Progenitor cell of endocrine pancreas (in vitro differentiated cells): ENCODE results near the gene FCAMR. TPM values are rescaled to one million over a fixed set of nuclear protein-coding genes. Genes with fewer than 3 reads are reported as not detected.

Source experiments
- DNase-seq: peaks from one replicate; pipeline ENCODE4 v3.0.0; 2021; ENCODE audit warnings: low spot score; ENCODE audit not compliant: unreplicated experiment
- H3K27ac Mint-ChIP-seq: 2 replicates; pipeline ENCODE4 v1.8.0; 2021; ENCODE audit warnings: mild to moderate bottlenecking, moderate library complexity, mixed read lengths
- H3K27me3 Mint-ChIP-seq: 2 replicates; pipeline ENCODE4 v1.8.0; 2021; ENCODE audit warnings: mixed read lengths
- H3K36me3 Mint-ChIP-seq: 2 replicates; pipeline ENCODE4 v1.8.0; 2022; ENCODE audit warnings: mixed read lengths; ENCODE audit not compliant: insufficient read depth
- H3K4me1 Mint-ChIP-seq: 2 replicates; pipeline ENCODE4 v1.8.0; 2021; ENCODE audit warnings: low read depth, mixed read lengths
- H3K4me3 Mint-ChIP-seq: 2 replicates; pipeline ENCODE4 v1.8.0; 2021; ENCODE audit warnings: low read depth, mild to moderate bottlenecking, moderate library complexity, mixed read lengths
- H3K9me3 Mint-ChIP-seq: 2 replicates; pipeline ENCODE4 v1.8.0; 2021; ENCODE audit warnings: low read depth, mixed read lengths
- total RNA-seq: library from RNA; stranded (reverse); gene quantifications from 2 replicates; pipeline ENCODE4 v1.2.1, GENCODE V29; 2021
- TF ChIP-seq, protein P1 (sequence below): fragments of 200-600 bp; sonication (generic); IDR thresholded peaks from one replicate; pipeline ENCODE4 v1.5.0; 2021; ENCODE audit warnings: antibody characterized with exemption, mild to moderate bottlenecking; ENCODE audit not compliant: unreplicated experiment

FCAMR gene
- total RNA-seq, 1 donor from 2014 or later, result not detected

GRCh38 chr1:206982216-206982615 lies 12.0 kb upstream of the FCAMR start:
- TF ChIP-seq, protein P1, sequence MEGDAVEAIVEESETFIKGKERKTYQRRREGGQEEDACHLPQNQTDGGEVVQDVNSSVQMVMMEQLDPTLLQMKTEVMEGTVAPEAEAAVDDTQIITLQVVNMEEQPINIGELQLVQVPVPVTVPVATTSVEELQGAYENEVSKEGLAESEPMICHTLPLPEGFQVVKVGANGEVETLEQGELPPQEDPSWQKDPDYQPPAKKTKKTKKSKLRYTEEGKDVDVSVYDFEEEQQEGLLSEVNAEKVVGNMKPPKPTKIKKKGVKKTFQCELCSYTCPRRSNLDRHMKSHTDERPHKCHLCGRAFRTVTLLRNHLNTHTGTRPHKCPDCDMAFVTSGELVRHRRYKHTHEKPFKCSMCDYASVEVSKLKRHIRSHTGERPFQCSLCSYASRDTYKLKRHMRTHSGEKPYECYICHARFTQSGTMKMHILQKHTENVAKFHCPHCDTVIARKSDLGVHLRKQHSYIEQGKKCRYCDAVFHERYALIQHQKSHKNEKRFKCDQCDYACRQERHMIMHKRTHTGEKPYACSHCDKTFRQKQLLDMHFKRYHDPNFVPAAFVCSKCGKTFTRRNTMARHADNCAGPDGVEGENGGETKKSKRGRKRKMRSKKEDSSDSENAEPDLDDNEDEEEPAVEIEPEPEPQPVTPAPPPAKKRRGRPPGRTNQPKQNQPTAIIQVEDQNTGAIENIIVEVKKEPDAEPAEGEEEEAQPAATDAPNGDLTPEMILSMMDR, result peak; percentile 82
- Mint-ChIP-seq H3K9me3 (no peaks in the 10 kb centered on the region), H3K36me3 (no peaks in the 10 kb centered on the region), H3K27ac (no peak overlapping the region), H3K27me3 (peaks cover 30% of the 10 kb centered on the region), H3K4me3 (no peak overlapping the region), H3K4me1 (peaks cover 4% of the 10 kb centered on the region)
- DNase-seq, result peak; percentile 48

DNA sequence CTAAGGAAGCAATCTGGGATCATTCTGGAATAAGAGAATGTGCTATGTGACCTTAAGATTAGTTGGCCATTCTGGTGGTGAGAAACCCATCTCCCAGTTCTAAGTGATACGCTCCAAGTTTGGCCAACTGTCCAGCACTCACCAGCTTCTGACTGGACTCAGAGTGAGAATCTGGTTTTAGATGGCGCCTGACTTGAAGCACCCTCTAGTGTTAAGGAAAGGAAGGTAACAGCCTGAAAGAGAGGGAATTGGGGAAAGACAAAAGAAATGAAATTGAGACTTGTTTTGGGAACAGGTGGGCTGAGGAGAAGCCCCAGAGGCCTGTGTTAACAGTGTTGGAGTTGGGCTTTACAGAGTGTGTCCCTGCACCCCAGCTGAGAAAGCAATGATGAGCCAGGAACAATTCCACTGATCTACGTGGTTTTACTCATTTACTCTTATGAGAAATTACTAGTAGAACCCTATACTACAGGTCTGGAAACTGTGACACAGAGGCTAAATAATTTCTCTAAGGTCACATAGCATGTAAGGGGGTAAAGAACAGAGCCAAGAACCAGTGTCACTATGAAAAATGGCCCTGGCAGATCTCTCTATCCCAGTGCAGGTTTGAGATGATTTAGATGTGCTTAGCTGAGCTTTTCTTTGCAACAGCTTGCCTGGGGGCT lies 9.3 kb upstream of the FCAMR start:
- TF ChIP-seq, protein P1, result peak; percentile 59
- Mint-ChIP-seq H3K4me1 (peaks cover 4% of the 10 kb centered on the region), H3K27me3 (peaks cover 25% of the 10 kb centered on the region), H3K9me3 (no peaks in the 10 kb centered on the region), H3K4me3 (no peak overlapping the region), H3K27ac (no peak overlapping the region), H3K36me3 (no peaks in the 10 kb centered on the region)
- DNase-seq, result no peak

- TF ChIP-seq, protein P1, result no peak
- Mint-ChIP-seq H3K4me1 (peaks cover 6% of the 10 kb centered on the region), H3K4me3 (no peak overlapping the region), H3K27ac (no peak overlapping the region), H3K27me3 (peaks cover 24% of the 10 kb centered on the region), H3K9me3 (no peaks in the 10 kb centered on the region), H3K36me3 (no peaks in the 10 kb centered on the region)
- no peak for DNase-seq
These were observed 8.0 kb upstream of the FCAMR start for GRCh38 chr1:206978259-206978658.

- TF ChIP-seq, protein P1, result no peak
- peaks cover 16% of the 10 kb centered on the region for H3K4me1 Mint-ChIP-seq
- H3K27ac Mint-ChIP-seq, result no peak overlapping the region
- DNase-seq, result no peak
- H3K4me3 Mint-ChIP-seq, result no peak overlapping the region
- H3K36me3 Mint-ChIP-seq, result no peaks in the 10 kb centered on the region
- H3K9me3 Mint-ChIP-seq, result no peaks in the 10 kb centered on the region
- peaks cover 19% of the 10 kb centered on the region for H3K27me3 Mint-ChIP-seq
These were observed 5.0 kb upstream of the FCAMR start for GRCh38 chr1:206975306-206975705.

GRCh38 chr1:206974140-206974539 lies 3.9 kb upstream of the FCAMR start:
- Mint-ChIP-seq H3K4me3 (no peak overlapping the region), H3K36me3 (no peaks in the 10 kb centered on the region), H3K4me1 (peaks cover 12% of the 10 kb centered on the region), H3K27me3 (peaks cover 25% of the 10 kb centered on the region), H3K9me3 (no peaks in the 10 kb centered on the region), H3K27ac (no peak overlapping the region)
- no peak for DNase-seq
- TF ChIP-seq, protein P1, result no peak
